Activated naive CD8-positive, alpha-beta T cell treated with anti-CD3 and anti-CD28 coated beads for 36 hours (primary cell): ENCODE measurements around the gene ARG1. TPM values are rescaled to one million over a fixed set of nuclear protein-coding genes. Genes with fewer than 3 reads are reported as not detected.

Experiments
- DNase-seq: peaks from one replicate; pipeline ENCODE4 v3.0.0; 2021
- H3K27ac Mint-ChIP-seq: one replicate; pipeline ENCODE4 v1.8.0; 2022; ENCODE audit warnings: mild to moderate bottlenecking, moderate library complexity, mixed read lengths
- H3K27me3 Mint-ChIP-seq: one replicate; pipeline ENCODE4 v1.8.0; 2022; ENCODE audit warnings: mild to moderate bottlenecking, mixed read lengths
- H3K36me3 Mint-ChIP-seq: one replicate; pipeline ENCODE4 v1.8.0; 2021; ENCODE audit warnings: mild to moderate bottlenecking, mixed read lengths
- H3K4me1 Mint-ChIP-seq: one replicate; pipeline ENCODE4 v1.8.0; 2021; ENCODE audit warnings: mixed read lengths
- H3K4me3 Mint-ChIP-seq: one replicate; pipeline ENCODE4 v1.8.0; 2022; ENCODE audit warnings: mild to moderate bottlenecking, moderate library complexity, mixed read lengths
- H3K9me3 Mint-ChIP-seq: one replicate; pipeline ENCODE4 v1.8.0; 2022; ENCODE audit warnings: mixed read lengths
- total RNA-seq, 2 experiments: library from RNA; stranded (reverse); gene quantifications; one replicate each; pipeline ENCODE4 v1.2.3, GENCODE V29; 2021

Gene ARG1
- total RNA-seq, 2 experiments from 2014 or later, result not detected

- no peaks in the 10 kb centered on the region for H3K9me3 Mint-ChIP-seq
- no peak overlapping the region for H3K27ac Mint-ChIP-seq
- DNase-seq, result no peak
- peaks cover 3% of the 10 kb centered on the region for H3K36me3 Mint-ChIP-seq
- no peaks in the 10 kb centered on the region for H3K27me3 Mint-ChIP-seq
- H3K4me3 Mint-ChIP-seq, result no peak overlapping the region
- H3K4me1 Mint-ChIP-seq, result no peaks in the 10 kb centered on the region
These were observed 10.9 kb upstream of the ARG1 start for GRCh38 chr6:131561925-131562707.

GRCh38 chr6:131565056-131565455 lies 8.0 kb upstream of the ARG1 start:
- H3K27ac Mint-ChIP-seq, result no peak overlapping the region
- H3K4me3 Mint-ChIP-seq, result no peak overlapping the region
- H3K27me3 Mint-ChIP-seq, result no peaks in the 10 kb centered on the region
- no peaks in the 10 kb centered on the region for H3K9me3 Mint-ChIP-seq
- H3K4me1 Mint-ChIP-seq, result no peaks in the 10 kb centered on the region
- no peak for DNase-seq
- peaks cover 3% of the 10 kb centered on the region for H3K36me3 Mint-ChIP-seq

- Mint-ChIP-seq H3K27ac (no peak overlapping the region), H3K27me3 (no peaks in the 10 kb centered on the region), H3K9me3 (no peaks in the 10 kb centered on the region), H3K4me1 (no peaks in the 10 kb centered on the region), H3K36me3 (peaks cover 9% of the 10 kb centered on the region), H3K4me3 (no peak overlapping the region)
- DNase-seq, result no peak
These were observed 4.3 kb upstream of the ARG1 start for GRCh38 chr6:131568726-131569125.

- no peak overlapping the region for H3K4me3 Mint-ChIP-seq
- no peaks in the 10 kb centered on the region for H3K4me1 Mint-ChIP-seq
- no peaks in the 10 kb centered on the region for H3K27me3 Mint-ChIP-seq
- H3K27ac Mint-ChIP-seq, result no peak overlapping the region
- H3K9me3 Mint-ChIP-seq, result no peaks in the 10 kb centered on the region
- DNase-seq, result no peak
- peaks cover 6% of the 10 kb centered on the region for H3K36me3 Mint-ChIP-seq
These were observed 1.1 kb downstream of the ARG1 start for GRCh38 chr6:131574133-131574532.

GRCh38 chr6:131574686-131575085 lies 1.7 kb downstream of the ARG1 start:
- Mint-ChIP-seq H3K36me3 (peaks cover 6% of the 10 kb centered on the region), H3K27ac (no peak overlapping the region), H3K4me3 (no peak overlapping the region), H3K4me1 (no peaks in the 10 kb centered on the region), H3K27me3 (no peaks in the 10 kb centered on the region), H3K9me3 (no peaks in the 10 kb centered on the region)
- no peak for DNase-seq

GRCh38 chr6:131575834-131576478 lies 2.9 kb downstream of the ARG1 start:
- Mint-ChIP-seq H3K36me3 (peaks cover 6% of the 10 kb centered on the region), H3K4me3 (no peak overlapping the region), H3K27me3 (no peaks in the 10 kb centered on the region), H3K4me1 (no peaks in the 10 kb centered on the region), H3K9me3 (no peaks in the 10 kb centered on the region), H3K27ac (no peak overlapping the region)
- no peak for DNase-seq

GRCh38 chr6:131581523-131581922 lies 8.5 kb downstream of the ARG1 start:
- H3K9me3 Mint-ChIP-seq, result no peaks in the 10 kb centered on the region
- no peaks in the 10 kb centered on the region for H3K27me3 Mint-ChIP-seq
- no peak for DNase-seq
- H3K36me3 Mint-ChIP-seq, result peaks cover 5% of the 10 kb centered on the region
- no peak overlapping the region for H3K27ac Mint-ChIP-seq
- H3K4me1 Mint-ChIP-seq, result no peaks in the 10 kb centered on the region
- no peak overlapping the region for H3K4me3 Mint-ChIP-seq

- no peaks in the 10 kb centered on the region for H3K27me3 Mint-ChIP-seq
- no peak overlapping the region for H3K4me3 Mint-ChIP-seq
- no peaks in the 10 kb centered on the region for H3K9me3 Mint-ChIP-seq
- peaks cover 12% of the 10 kb centered on the region for H3K36me3 Mint-ChIP-seq
- DNase-seq, result no peak
- H3K27ac Mint-ChIP-seq, result no peak overlapping the region
- H3K4me1 Mint-ChIP-seq, result no peaks in the 10 kb centered on the region
These were observed 13.5 kb downstream of the ARG1 start for GRCh38 chr6:131586543-131586942.

GRCh38 chr6:131587909-131588308 lies 14.9 kb downstream of the ARG1 start:
- Mint-ChIP-seq H3K27me3 (no peaks in the 10 kb centered on the region), H3K4me3 (no peak overlapping the region), H3K4me1 (no peaks in the 10 kb centered on the region), H3K9me3 (no peaks in the 10 kb centered on the region), H3K36me3 (peaks cover 12% of the 10 kb centered on the region), H3K27ac (no peak overlapping the region)
- DNase-seq, result no peak

GRCh38 chr6:131588643-131589042 lies 15.6 kb downstream of the ARG1 start:
- Mint-ChIP-seq H3K27me3 (no peaks in the 10 kb centered on the region), H3K4me1 (no peaks in the 10 kb centered on the region), H3K9me3 (no peaks in the 10 kb centered on the region), H3K36me3 (peaks cover 12% of the 10 kb centered on the region), H3K4me3 (no peak overlapping the region), H3K27ac (no peak overlapping the region)
- DNase-seq, result no peak

- DNase-seq, result no peak
- H3K9me3 Mint-ChIP-seq, result no peaks in the 10 kb centered on the region
- H3K36me3 Mint-ChIP-seq, result peaks cover 13% of the 10 kb centered on the region
These were observed 19.9 kb downstream of the ARG1 start for GRCh38 chr6:131592935-131593334.

GRCh38 chr6:131594074-131594473 lies 21.0 kb downstream of the ARG1 start:
- H3K4me3 Mint-ChIP-seq, result no peak overlapping the region
- no peak overlapping the region for H3K27ac Mint-ChIP-seq
- no peak for DNase-seq
- no peaks in the 10 kb centered on the region for H3K4me1 Mint-ChIP-seq
- H3K27me3 Mint-ChIP-seq, result no peaks in the 10 kb centered on the region
- peaks cover 13% of the 10 kb centered on the region for H3K36me3 Mint-ChIP-seq
- H3K9me3 Mint-ChIP-seq, result no peaks in the 10 kb centered on the region

More at GRCh38 chr6:131592935-131593334, 19.9 kb downstream of the ARG1 start:
- Mint-ChIP-seq H3K4me1 (no peaks in the 10 kb centered on the region), H3K27ac (no peak overlapping the region), H3K4me3 (no peak overlapping the region), H3K27me3 (no peaks in the 10 kb centered on the region)

- DNase-seq, result no peak
- Mint-ChIP-seq H3K4me3 (no peak overlapping the region), H3K27ac (no peak overlapping the region), H3K9me3 (no peaks in the 10 kb centered on the region), H3K36me3 (peaks cover 15% of the 10 kb centered on the region), H3K4me1 (no peaks in the 10 kb centered on the region), H3K27me3 (no peaks in the 10 kb centered on the region)
These were observed 24.4 kb downstream of the ARG1 start for GRCh38 chr6:131597446-131597845.

- no peak for DNase-seq
- no peaks in the 10 kb centered on the region for H3K9me3 Mint-ChIP-seq
- no peaks in the 10 kb centered on the region for H3K4me1 Mint-ChIP-seq
- H3K4me3 Mint-ChIP-seq, result no peak overlapping the region
- no peak overlapping the region for H3K27ac Mint-ChIP-seq
- no peaks in the 10 kb centered on the region for H3K27me3 Mint-ChIP-seq
- H3K36me3 Mint-ChIP-seq, result peaks cover 14% of the 10 kb centered on the region
These were observed 27.7 kb downstream of the ARG1 start for GRCh38 chr6:131600716-131601115.

- no peak for DNase-seq
- H3K27me3 Mint-ChIP-seq, result no peaks in the 10 kb centered on the region
- H3K9me3 Mint-ChIP-seq, result no peaks in the 10 kb centered on the region
- H3K4me1 Mint-ChIP-seq, result no peaks in the 10 kb centered on the region
- H3K36me3 Mint-ChIP-seq, result peaks cover 17% of the 10 kb centered on the region
- H3K4me3 Mint-ChIP-seq, result no peak overlapping the region
- H3K27ac Mint-ChIP-seq, result no peak overlapping the region
These were observed 29.8 kb downstream of the ARG1 start for GRCh38 chr6:131602781-131603312.
